Fibroblast of mammary gland (primary cell): ENCODE data around the gene KIF26A.

Experiments
- DNase-seq: peaks from one replicate; pipeline ENCODE4 v3.0.0-alpha.2; 2010; ENCODE audit warnings: low read depth
- H3K4me3 ChIP-seq: 2 replicates; pipeline ENCODE4 v1.5.1; 2011; ENCODE audit warnings: low read depth, mild to moderate bottlenecking, low read length, moderate library complexity; ENCODE audit not compliant: control insufficient read depth
- TF ChIP-seq, protein P1 (sequence below): conservative IDR thresholded peaks from 2 replicates; pipeline ENCODE4 v1.5.1; 2011; ENCODE audit warnings: low read depth, low read length, inconsistent platforms; ENCODE audit not compliant: control insufficient read depth, insufficient read depth

The KIF26A gene

DNA sequence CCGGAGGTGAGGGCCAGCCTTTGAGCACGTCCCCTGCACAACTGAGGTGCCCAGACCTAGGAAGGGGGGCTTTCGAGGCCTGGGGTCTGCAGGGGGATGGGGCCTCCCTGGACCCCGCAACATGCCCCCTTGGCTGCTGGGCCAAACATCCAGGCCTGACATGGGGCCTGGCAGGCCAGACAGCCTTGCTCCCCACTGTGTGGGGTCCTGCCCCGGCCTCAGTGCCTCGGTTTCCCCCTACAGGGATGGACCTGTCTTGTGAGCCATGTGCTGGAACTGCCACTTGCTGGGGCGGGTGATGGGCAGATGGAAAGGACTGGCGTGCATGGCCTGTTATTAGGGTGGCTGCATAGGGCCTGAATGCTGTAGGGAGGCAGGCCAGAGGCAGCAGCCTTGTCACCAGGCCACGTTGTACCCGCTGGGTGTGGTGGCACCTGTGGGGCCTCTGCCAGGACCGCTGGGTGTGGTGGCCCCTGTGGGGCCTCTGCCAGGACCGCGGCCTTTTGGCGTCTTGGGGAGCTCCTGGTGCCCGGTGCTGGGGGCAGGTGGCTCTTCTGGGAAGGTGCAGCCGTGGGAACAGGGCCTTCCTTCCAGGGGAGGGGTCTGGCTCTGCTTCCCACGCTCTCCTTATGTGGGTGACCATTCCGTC, 32.4 kb upstream of the KIF26A start:
- no peak overlapping the region for H3K4me3 ChIP-seq
- TF ChIP-seq, protein P1, sequence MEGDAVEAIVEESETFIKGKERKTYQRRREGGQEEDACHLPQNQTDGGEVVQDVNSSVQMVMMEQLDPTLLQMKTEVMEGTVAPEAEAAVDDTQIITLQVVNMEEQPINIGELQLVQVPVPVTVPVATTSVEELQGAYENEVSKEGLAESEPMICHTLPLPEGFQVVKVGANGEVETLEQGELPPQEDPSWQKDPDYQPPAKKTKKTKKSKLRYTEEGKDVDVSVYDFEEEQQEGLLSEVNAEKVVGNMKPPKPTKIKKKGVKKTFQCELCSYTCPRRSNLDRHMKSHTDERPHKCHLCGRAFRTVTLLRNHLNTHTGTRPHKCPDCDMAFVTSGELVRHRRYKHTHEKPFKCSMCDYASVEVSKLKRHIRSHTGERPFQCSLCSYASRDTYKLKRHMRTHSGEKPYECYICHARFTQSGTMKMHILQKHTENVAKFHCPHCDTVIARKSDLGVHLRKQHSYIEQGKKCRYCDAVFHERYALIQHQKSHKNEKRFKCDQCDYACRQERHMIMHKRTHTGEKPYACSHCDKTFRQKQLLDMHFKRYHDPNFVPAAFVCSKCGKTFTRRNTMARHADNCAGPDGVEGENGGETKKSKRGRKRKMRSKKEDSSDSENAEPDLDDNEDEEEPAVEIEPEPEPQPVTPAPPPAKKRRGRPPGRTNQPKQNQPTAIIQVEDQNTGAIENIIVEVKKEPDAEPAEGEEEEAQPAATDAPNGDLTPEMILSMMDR, result no peak
- DNase-seq, result no peak

DNA sequence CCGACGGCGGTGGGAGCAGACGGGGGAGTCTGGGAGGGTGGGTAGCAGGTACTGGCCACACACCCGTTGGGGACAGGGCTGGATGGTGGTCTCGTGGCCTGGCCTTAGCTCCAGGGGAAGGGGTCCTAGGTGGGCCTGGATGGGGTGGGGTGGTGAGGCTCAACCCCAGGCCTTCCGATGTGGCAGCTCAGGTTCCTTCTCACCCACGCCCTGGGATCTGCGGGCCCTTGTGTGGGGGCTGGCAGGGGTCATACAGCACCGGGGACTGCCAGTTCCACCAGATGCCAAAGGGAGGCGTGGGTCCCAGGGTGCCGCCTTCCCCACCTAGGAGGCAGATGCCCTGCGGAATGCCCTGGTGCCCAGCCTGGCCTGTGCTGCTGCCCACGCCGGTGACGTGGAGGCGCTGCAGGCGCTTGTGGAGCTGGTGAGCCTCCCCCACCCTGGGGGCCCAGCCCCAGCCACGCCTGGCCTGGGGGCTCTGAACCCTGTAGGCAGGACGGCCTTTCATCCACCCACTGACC, 31.9 kb upstream of the KIF26A start:
- DNase-seq, result no peak
- TF ChIP-seq, protein P1, result no peak
- H3K4me3 ChIP-seq, result no peak overlapping the region

DNA sequence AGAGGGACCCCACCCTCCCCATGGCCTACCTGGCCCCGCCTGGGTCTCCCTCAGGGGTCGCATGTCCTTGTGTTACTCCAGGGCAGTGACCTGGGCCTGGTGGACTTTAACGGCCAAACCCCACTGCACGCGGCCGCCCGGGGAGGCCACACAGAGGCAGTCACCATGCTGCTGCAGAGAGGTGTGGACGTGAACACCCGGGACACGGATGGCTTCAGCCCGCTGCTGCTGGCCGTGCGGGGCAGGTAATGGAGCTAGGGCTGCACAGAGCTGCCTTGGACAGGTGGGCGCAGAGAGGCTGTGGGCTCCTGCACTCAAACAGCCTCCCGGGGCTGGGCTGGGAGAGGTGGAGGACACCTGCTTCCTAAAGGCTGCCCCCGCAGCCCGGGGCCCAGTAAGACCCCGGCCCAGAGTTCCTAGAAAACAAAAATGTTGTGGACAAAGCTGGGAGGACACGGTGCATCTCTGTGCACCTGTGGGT, 31.2 kb upstream of the KIF26A start:
- H3K4me3 ChIP-seq, result no peak overlapping the region
- DNase-seq, result no peak
- TF ChIP-seq, protein P1, result no peak

DNA sequence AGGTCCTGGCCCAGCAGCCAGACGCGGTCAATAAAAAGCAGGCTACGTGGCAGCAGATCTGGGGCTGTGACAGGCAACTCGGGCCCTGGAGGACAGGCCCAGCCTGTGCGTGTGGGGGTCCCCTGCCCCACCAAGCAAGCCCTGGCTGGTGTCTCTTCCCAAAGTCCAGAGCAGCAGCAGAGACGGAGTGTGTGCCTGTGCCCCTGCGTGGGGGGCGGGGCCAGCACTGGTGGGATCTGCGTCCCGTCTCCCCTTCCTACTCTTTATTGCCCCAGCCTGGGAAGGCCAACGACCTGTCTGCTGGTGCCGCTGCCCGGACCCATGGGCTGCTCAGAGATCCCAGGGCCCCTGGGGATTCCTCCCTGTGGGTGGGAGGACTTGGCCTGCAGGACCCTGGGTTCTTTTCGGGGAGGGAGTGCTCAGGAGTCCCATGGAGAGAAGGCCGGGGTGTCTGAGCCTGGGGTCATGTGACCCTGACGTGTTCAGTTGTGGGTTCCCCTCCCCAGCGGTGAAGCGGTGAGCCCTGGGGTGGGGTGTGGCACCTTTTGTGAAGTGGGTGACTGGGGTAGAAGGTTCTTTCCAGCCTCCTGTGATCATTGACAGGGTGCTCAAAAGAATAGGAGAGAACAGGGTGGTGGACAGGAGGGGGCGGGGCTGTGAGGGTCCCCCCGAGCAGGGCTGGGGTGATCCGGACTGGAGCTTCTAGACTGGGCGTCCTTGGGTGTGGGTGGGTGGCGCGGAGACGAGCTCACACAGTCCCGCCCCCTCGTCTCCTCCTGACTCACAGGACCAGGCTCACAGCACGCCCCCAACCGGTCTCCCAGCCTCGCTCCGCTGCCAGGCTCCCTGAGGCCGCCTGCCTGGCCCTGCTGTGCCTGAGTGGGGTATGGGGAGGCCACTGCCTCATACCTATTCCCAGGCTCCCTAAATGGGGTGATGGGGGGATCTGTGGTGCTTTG, 30.5 kb upstream of the KIF26A start:
- peak; percentile 18 for DNase-seq
- TF ChIP-seq, protein P1, result no peak
- no peak overlapping the region for H3K4me3 ChIP-seq

DNA sequence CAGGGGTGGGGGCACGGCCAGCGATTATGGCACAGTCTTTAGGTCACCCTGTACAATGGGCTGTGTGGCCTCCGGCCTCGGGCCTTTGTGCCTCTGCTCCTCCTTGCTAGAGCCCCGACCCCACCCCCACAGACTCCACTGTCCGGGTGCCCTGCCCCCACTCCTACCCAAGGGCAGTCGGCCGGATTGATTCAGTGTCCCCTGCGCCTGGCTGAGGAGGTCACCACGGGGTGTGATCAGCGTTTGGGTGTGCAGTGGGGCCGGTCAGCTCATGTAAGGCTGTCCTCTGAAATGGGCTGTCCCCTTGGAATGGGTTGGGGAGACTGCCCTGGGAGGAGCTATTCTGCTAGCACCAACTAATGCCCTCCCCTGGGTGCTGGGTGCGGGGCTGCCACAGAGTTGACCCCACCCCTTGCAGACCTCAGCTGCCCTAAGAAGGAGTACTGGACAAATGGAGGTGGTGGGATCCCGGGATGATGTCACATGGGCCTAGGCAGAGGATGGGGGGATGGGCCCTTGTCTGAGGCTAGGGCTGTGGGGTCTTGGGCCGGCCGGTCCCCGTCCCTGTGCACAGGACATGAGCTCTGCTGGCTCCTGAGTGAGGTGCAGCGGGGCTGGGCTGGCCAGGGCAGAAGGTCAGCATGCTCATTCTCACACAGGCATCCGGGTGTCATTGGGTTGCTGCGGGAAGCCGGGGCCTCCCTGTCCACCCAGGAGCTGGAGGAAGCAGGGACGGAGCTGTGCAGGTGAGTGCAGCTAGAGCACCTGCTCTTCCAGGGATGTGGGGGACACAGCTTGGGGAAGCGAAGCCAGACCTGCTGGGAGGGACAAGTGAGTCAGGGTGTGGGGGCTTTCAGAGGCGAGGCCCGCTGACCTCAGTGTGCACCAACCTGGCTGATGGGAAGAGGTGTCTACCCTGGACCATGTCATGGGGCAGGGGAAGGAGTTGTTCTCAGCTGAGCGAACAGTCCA, 29.5 kb upstream of the KIF26A start:
- TF ChIP-seq, protein P1, result no peak
- no peak overlapping the region for H3K4me3 ChIP-seq
- no peak for DNase-seq
